OCI-LY3 (cell line): Measurements from ENCODE around the gene CGB1.
"Not testable (repeated sequence)": the region's sequence is repeated elsewhere in the genome, so short reads cannot be mapped to it uniquely, and the experiment has no call there.

Source experiments
- CTCF ChIP-seq: fragments of 200-600, 300-600 bp; sonication (generic); IDR thresholded peaks from 2 replicates; pipeline ENCODE4 v1.5.1; 2014; ENCODE audit warnings: antibody characterized with exemption, low read length, low read depth
- EZH2phosphoT487 ChIP-seq: fragments of 200-600 bp; shearing (Covaris generic); IDR thresholded peaks from 2 replicates; pipeline ENCODE4 v1.6.1; 2018; ENCODE audit warnings: antibody characterized with exemption, mixed run types, low read depth

DNA sequence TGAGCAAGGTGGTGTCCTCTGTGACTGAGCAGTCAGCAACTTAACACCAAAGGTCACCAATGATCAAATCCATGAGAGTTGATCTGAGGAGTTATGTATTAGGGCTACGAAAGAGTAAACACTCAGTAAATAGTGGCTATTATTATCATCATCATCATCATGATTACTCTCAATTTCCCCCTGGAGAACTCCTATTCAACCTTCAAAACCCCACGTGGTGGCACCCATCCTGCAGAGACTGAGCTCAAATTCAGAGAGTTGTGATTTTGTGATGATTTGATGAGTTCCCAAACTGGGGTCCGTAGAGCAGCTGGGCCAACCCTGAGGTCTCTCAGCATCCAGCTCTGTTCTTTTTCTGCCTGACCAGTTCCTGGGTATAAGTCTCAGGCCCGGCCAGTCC lies 13.1 kb upstream of the CGB1 start:
- TF ChIP-seq CTCF, EZH2phosphoT487: not testable (repeated sequence)
